Lung (tissue), 12 donors: ENCODE data around the gene LCTL. TPM values are rescaled to one million over a fixed set of nuclear protein-coding genes. Genes with fewer than 3 reads are reported as not detected.

Experiments used
- ATAC-seq: fragments of 200-7000 bp; cut with Tn5 transposase; one replicate; pipeline ENCODE4 v1.9.1; 2020; ENCODE audit warnings: moderate number of reproducible peaks; ENCODE audit not compliant: insufficient read depth, low FRiP score
- DNase-seq, 3 donors: peaks; one replicate each; pipeline ENCODE4 v3.0.0-alpha.2; 2013 to 2017
- H3K27ac ChIP-seq, 2 donors: one replicate each; pipeline ENCODE4 v1.5.1; 2013; ENCODE audit warnings: mild to moderate bottlenecking in 2 of 2, moderate library complexity in 2 of 2, control low read depth in 1 of 2, inconsistent platforms in 1 of 2, low read depth in 1 of 2, low read length in 1 of 2
- H3K27me3 ChIP-seq, 3 donors: one replicate each; pipeline ENCODE4 v1.5.1; 2013; ENCODE audit warnings: low read length in 2 of 3; ENCODE audit not compliant: control insufficient read depth in 3 of 3, insufficient read depth in 3 of 3
- H3K36me3 ChIP-seq, 4 donors: one replicate each; pipeline ENCODE4 v1.5.1; 2013; ENCODE audit warnings: low read length in 4 of 4, mild to moderate bottlenecking in 1 of 4, moderate library complexity in 1 of 4; ENCODE audit not compliant: control insufficient read depth in 4 of 4, insufficient read depth in 4 of 4
- H3K4me1 ChIP-seq, 5 donors: one replicate each; pipeline ENCODE4 v1.5.1; 2013; ENCODE audit warnings: low read length in 5 of 5, mild to moderate bottlenecking in 2 of 5, moderate library complexity in 1 of 5; ENCODE audit not compliant: control insufficient read depth in 5 of 5, insufficient read depth in 5 of 5
- H3K4me3 ChIP-seq: one replicate; pipeline ENCODE4 v1.5.1; 2013; ENCODE audit warnings: mild to moderate bottlenecking, control low read depth, moderate library complexity
- H3K9ac ChIP-seq, 2 donors: one replicate each; pipeline ENCODE4 v1.5.1; 2013; ENCODE audit warnings: low read length in 2 of 2, control low read depth in 1 of 2; ENCODE audit not compliant: insufficient read depth in 1 of 2
- H3K9me3 ChIP-seq, 4 donors: one replicate each; pipeline ENCODE4 v1.5.1; 2013; ENCODE audit warnings: low read length in 3 of 4, mild to moderate bottlenecking in 1 of 4, moderate library complexity in 1 of 4; ENCODE audit not compliant: control insufficient read depth in 4 of 4, insufficient read depth in 3 of 4
- CTCF ChIP-seq: IDR thresholded peaks from 2 replicates; pipeline ENCODE4 v1.5.1; 2012; ENCODE audit warnings: mild to moderate bottlenecking; ENCODE audit errors: control extremely low read depth, extremely low read depth
- WGBS, 2 donors: extraction: QIAGEN DNeasy Blood & Tissue Kit; methylation state at CpG; one replicate each; pipeline ENCODE4 v1.1.7; 2013; 5-methylcytosine and 5-hydroxymethylcytosine counted together
- polyA plus RNA-seq, 2 donors: library from polyadenylated mRNA; stranded (reverse); fragments of 200-250 nt; gene quantifications; one replicate each; pipeline ENCODE4 v1.2.1, GENCODE V29; 2013
- total RNA-seq, 2 donors: library from RNA; depleted of rRNA in 1 of 2; stranded (reverse); fragments of >200 nt in 1 of 2; gene quantifications; one replicate each; pipeline ENCODE4 v1.2.1, GENCODE V29; 2014 to 2021
- donor health status: control.
- donor health status: control.
- donor health status: Bipolar disorder and iron deficiency.
- donor health status: healthy.
- donor health status: DM: yes; HTN: yes; CAD: no.

LCTL gene
- total and polyA plus RNA-seq, 4 donors: not detected

GRCh38 chr15:66598095-66598815 lies 32.5 kb upstream of the LCTL start:
- peaks cover 0 to 3% (median 0%) of the 10 kb centered on the region in 4 donors for H3K9me3 ChIP-seq
- no peak overlapping the region for H3K4me3 ChIP-seq
- 71 to 82% methylated on average over 14 of the region's 14 CpGs for WGBS, 2 donors
- H3K9ac ChIP-seq: no peak overlapping the region
- ATAC-seq (no peak), DNase-seq (no peak)
- no peak for TF ChIP-seq CTCF
- H3K27ac ChIP-seq: no peak overlapping the region
- peaks cover 0 to 4% (median 0%) of the 10 kb centered on the region in 5 donors for H3K4me1 ChIP-seq
- no peaks in the 10 kb centered on the region for H3K27me3 ChIP-seq
- H3K36me3 ChIP-seq: no peaks in the 10 kb centered on the region

GRCh38 chr15:66595931-66596545 lies 30.2 kb upstream of the LCTL start:
- WGBS, 2 donors: 83 to 91% methylated on average over 8 of the region's 8 CpGs
- H3K4me3 ChIP-seq: no peak overlapping the region
- no peak for ATAC-seq

GRCh38 chr15:66595332-66595731 lies 29.5 kb upstream of the LCTL start:
- Histone ChIP-seq H3K27ac (no peak overlapping the region), H3K36me3 (no peaks in the 10 kb centered on the region), H3K27me3 (no peaks in the 10 kb centered on the region), H3K4me1 (peaks cover 0 to 4% (median 0%) of the 10 kb centered on the region in 5 donors), H3K9ac (no peak overlapping the region), H3K9me3 (peaks cover 0 to 5% (median 0%) of the 10 kb centered on the region in 4 donors), H3K4me3 (no peak overlapping the region)
- DNase-seq (no peak), ATAC-seq (no peak)
- no peak for TF ChIP-seq CTCF

More at GRCh38 chr15:66595931-66596545, 30.2 kb upstream of the LCTL start:
- H3K27me3 ChIP-seq: no peaks in the 10 kb centered on the region
- H3K36me3 ChIP-seq: no peaks in the 10 kb centered on the region
- H3K9ac ChIP-seq: no peak overlapping the region
- peaks cover 0 to 4% (median 0%) of the 10 kb centered on the region in 5 donors for H3K4me1 ChIP-seq
- DNase-seq: no peak
- no peak for TF ChIP-seq CTCF
- H3K9me3 ChIP-seq: peaks cover 0 to 5% (median 0%) of the 10 kb centered on the region in 4 donors
- H3K27ac ChIP-seq: no peak overlapping the region
